Spleen (tissue), 11 donors: ENCODE data around the gene RANBP3. TPM values are rescaled to one million over a fixed set of nuclear protein-coding genes. Genes with fewer than 3 reads are reported as not detected.

Experiments used
- DNase-seq: peaks from one replicate; pipeline ENCODE4 v3.0.0-alpha.2; 2020
- H3K27ac ChIP-seq, 8 donors: fragments of 200-600 bp; sonication (generic) in 7 of 8; 1 replicate in 4 of 8; 2 replicates in 4 of 8; pipeline versions ENCODE4 v1.5.0 to v1.8.0; 2016 to 2021; ENCODE audit warnings: inconsistent platforms in 4 of 8, mild to moderate bottlenecking in 4 of 8, moderate library complexity in 1 of 8
- H3K27me3 ChIP-seq, 7 donors: fragments of 200-600 bp; sonication (generic) in 6 of 7; replicated peaks in 1 of 7; 1 replicate in 4 of 7; 2 replicates in 3 of 7; pipeline versions ENCODE4 v1.5.0 to v1.8.0; 2016 to 2021; ENCODE audit warnings: inconsistent platforms in 3 of 7, mild to moderate bottlenecking in 1 of 7
- H3K36me3 ChIP-seq, 6 donors: fragments of 200-600 bp; sonication (generic) in 5 of 6; 1 replicate in 4 of 6; 2 replicates in 2 of 6; pipeline versions ENCODE4 v1.5.0 to v1.8.0; 2016 to 2021; ENCODE audit warnings: inconsistent platforms in 2 of 6
- H3K4me1 ChIP-seq, 6 donors: fragments of 200-600 bp; sonication (generic) in 5 of 6; 1 replicate in 3 of 6; 2 replicates in 3 of 6; pipeline versions ENCODE4 v1.5.0 to v1.8.0; 2016 to 2021; ENCODE audit warnings: inconsistent platforms in 3 of 6
- H3K4me3 ChIP-seq, 8 donors: fragments of 200-600 bp; sonication (generic) in 7 of 8; 1 replicate in 4 of 8; 2 replicates in 4 of 8; pipeline versions ENCODE4 v1.5.0 to v1.8.0; 2016 to 2021; ENCODE audit warnings: inconsistent platforms in 4 of 8, mild to moderate bottlenecking in 4 of 8, moderate library complexity in 2 of 8
- H3K9me3 ChIP-seq, 8 donors: fragments of 200-600 bp; sonication (generic) in 7 of 8; 1 replicate in 4 of 8; 2 replicates in 4 of 8; pipeline versions ENCODE4 v1.5.0 to v1.8.0; 2016 to 2021; ENCODE audit warnings: inconsistent platforms in 4 of 8
- POLR2A ChIP-seq, 3 donors: fragments of 450-650 bp; IDR thresholded peaks; one replicate each; pipeline ENCODE4 v1.5.1; 2017; ENCODE audit warnings: antibody characterized with exemption in 3 of 3, mild to moderate bottlenecking in 1 of 3
- POLR2AphosphoS5 ChIP-seq, 3 donors: sonication (generic); formaldehyde crosslinking; IDR thresholded peaks; one replicate each; pipeline ENCODE4 v1.5.1; 2017; ENCODE audit warnings: antibody characterized with exemption in 3 of 3
- WGBS, 5 donors: extraction: QIAGEN DNeasy Blood & Tissue Kit in 3 of 5; methylation state at CpG; one replicate each; pipeline versions ENCODE4 v1.1.5 to v1.1.7; 2013 to 2018; 5-methylcytosine and 5-hydroxymethylcytosine counted together
- intact Hi-C: fragments of 100-400 bp; cut with DNase I; formaldehyde crosslinking; loops from one replicate; pipeline ENCODE4 v1.15.0; 2023; ENCODE audit warnings: low total_unique reads
- polyA plus RNA-seq, 3 donors: library from polyadenylated mRNA; stranded (reverse); fragments of 200-250 nt; gene quantifications; one replicate each; pipeline ENCODE4 v1.2.1, GENCODE V29; 2013
- total RNA-seq, 7 donors: library from RNA; depleted of rRNA in 3 of 7; stranded (reverse); fragments of >200 nt in 3 of 7; fragmentation: NEBNext Ultra II Directional in 4 of 7; extraction: Animal tissue kit (Norgen Biotek cat#: 25700) in 4 of 7; gene quantifications; one replicate each; pipeline versions ENCODE4 v1.1.0 to v1.2.1, GENCODE V29; 2016 to 2021
- TF ChIP-seq, protein P1 (sequence below), 11 experiments: fragments of 200-600 bp in 7 of 11; fragments of 450-650 bp in 4 of 11; sonication (generic) in 4 of 11; IDR thresholded peaks in 8 of 11; conservative IDR thresholded peaks in 3 of 11; 1 replicate in 7 of 11; 2 replicates in 4 of 11; pipeline versions ENCODE4 v1.4.0 to v1.8.0; 2016 to 2021; ENCODE audit warnings: antibody characterized with exemption in 11 of 11, inconsistent platforms in 4 of 11, mild to moderate bottlenecking in 1 of 11
- donor health status: healthy with polysubstance abuse.
- donor health status: DM: no; HTN: no; CAD: no; lungs with moderate emphysema.
- donor health status: DM: no; HTN: no; CAD: no.
- donor health status: Bipolar disorder and iron deficiency.
- donor health status: healthy.
- donor health status: DM: no; HTN: no; CAD: no.
- donor health status: DM: yes; HTN: yes; CAD: no.

The RANBP3 gene
- total and polyA plus RNA-seq, 10 donors: 27.5 to 92.9 (median 69.8) TPM

- Histone ChIP-seq H3K9me3 (no peaks in the 10 kb centered on the region), H3K4me3 (peak overlapping the region in 1 of 8 donors; percentile 38), H3K27me3 (no peaks in the 10 kb centered on the region), H3K36me3 (peaks cover 0 to 50% (median 0%) of the 10 kb centered on the region in 6 donors), H3K4me1 (peaks cover 66 to 100% (median 91%) of the 10 kb centered on the region in 6 donors), H3K27ac (peak overlapping the region in 7 of 8 donors; percentile 29 to 87 (median 52))
- TF ChIP-seq POLR2AphosphoS5 (IDR thresholded peaks at IDR 0.05) (peak in 1 of 3 donors; percentile 10), POLR2A (IDR thresholded peaks at IDR 0.05) (no peak)
- intact Hi-C loops: no loop called here
- 26 to 35% (median 33%) methylated on average over 17 of the region's 17 CpGs for WGBS, 5 donors
- no peak for DNase-seq
These were observed 24.2 kb downstream of the RANBP3 start for GRCh38 chr19:5953680-5954213.

DNA sequence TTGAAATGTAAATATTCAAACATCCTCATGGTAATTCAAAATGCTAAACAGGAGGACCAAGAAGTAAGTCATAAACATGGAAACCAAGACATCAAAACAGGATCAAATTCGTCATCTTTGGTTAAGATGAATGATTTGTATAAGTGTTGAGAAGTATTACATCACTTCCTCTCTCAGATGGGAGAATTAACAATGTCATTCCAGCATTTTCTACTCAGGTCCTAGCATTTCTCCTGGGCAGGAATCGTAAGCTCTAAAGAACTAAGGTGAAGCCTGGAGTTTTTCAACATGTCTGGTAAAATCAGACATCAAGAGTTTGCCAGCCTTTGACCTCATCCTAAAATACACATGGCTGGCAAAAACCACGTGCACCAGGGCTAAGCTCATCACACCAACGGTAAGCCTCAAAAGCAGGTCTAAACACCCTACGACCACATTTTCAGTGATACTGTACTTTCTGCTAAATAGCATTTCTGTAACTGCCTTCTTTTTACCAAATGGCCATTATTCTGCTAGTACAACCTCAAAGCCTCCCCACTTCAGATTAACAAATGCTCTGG lies 24.8 kb downstream of the RANBP3 start:
- peaks cover 0 to 48% (median 0%) of the 10 kb centered on the region in 6 donors for H3K36me3 ChIP-seq
- TF ChIP-seq POLR2A (IDR thresholded peaks at IDR 0.05) (no peak), POLR2AphosphoS5 (IDR thresholded peaks at IDR 0.05) (no peak)
- TF ChIP-seq, protein P1, sequence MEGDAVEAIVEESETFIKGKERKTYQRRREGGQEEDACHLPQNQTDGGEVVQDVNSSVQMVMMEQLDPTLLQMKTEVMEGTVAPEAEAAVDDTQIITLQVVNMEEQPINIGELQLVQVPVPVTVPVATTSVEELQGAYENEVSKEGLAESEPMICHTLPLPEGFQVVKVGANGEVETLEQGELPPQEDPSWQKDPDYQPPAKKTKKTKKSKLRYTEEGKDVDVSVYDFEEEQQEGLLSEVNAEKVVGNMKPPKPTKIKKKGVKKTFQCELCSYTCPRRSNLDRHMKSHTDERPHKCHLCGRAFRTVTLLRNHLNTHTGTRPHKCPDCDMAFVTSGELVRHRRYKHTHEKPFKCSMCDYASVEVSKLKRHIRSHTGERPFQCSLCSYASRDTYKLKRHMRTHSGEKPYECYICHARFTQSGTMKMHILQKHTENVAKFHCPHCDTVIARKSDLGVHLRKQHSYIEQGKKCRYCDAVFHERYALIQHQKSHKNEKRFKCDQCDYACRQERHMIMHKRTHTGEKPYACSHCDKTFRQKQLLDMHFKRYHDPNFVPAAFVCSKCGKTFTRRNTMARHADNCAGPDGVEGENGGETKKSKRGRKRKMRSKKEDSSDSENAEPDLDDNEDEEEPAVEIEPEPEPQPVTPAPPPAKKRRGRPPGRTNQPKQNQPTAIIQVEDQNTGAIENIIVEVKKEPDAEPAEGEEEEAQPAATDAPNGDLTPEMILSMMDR (IDR thresholded peaks at IDR 0.05 in 8 of 11, conservative IDR thresholded peaks at IDR 0.05 in 3 of 11): no peak
- WGBS, 5 donors: 50 to 60% (median 56%) methylated on average over 5 of the region's 5 CpGs
- no peaks in the 10 kb centered on the region for H3K9me3 ChIP-seq
- no peaks in the 10 kb centered on the region for H3K27me3 ChIP-seq
- no peak for DNase-seq
- H3K4me3 ChIP-seq: no peak overlapping the region
- peaks cover 62 to 100% (median 91%) of the 10 kb centered on the region in 6 donors for H3K4me1 ChIP-seq
- intact Hi-C loops: no loop called here
- peak overlapping the region in 6 of 8 donors; percentile 29 to 87 (median 68) for H3K27ac ChIP-seq

DNA sequence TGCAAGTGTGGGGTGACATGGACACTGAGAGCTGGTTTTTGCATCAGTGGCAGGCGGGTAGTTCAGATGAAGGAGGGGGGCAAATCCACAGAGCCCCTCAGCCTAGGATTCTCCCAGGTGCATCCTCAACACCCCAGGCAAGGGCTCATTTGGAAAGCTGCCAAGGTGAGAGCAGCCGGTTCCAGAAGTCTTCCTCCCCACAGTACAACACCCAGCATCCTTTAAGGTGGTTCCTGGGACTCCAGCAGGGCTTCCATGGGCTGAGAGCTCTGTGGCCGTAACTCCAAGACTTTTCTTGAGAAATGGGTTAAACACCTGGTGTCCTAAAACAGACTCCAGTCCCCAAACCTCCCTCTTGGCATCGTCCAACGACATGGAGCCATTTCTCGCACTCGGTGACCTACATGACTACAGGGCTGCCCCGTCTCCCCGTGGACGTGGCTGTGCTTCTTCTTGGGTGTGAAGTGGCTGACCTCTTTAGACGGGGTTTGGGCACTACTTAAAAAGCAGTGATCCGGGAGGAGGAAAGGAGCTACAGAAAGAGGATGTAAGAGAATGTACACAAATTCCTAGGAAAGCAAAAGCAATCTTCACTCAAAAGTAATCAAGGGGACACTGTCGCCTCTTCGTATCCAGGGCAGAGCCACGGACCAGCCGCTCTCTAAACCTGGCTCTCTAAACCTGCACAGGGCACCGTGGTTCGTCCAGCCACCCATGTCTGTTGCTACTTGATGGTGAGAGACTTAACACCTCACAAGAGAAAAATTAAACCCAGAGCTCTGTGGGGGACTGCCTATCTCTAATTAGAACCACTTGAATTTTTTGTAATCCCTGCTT lies 25.5 kb downstream of the RANBP3 start:
- peaks cover 62 to 100% (median 92%) of the 10 kb centered on the region in 6 donors for H3K4me1 ChIP-seq
- 76 to 83% (median 82%) methylated on average over 18 of the region's 18 CpGs for WGBS, 5 donors
- no peak for DNase-seq
- H3K36me3 ChIP-seq: peaks cover 0 to 41% (median 0%) of the 10 kb centered on the region in 6 donors
- peak overlapping the region in 5 of 8 donors; percentile 52 to 87 (median 84) for H3K27ac ChIP-seq
- no peak overlapping the region for H3K4me3 ChIP-seq
- no peaks in the 10 kb centered on the region for H3K9me3 ChIP-seq
- intact Hi-C loops: no loop called here
- TF ChIP-seq, protein P1 (IDR thresholded peaks at IDR 0.05 in 8 of 11, conservative IDR thresholded peaks at IDR 0.05 in 3 of 11): no peak
- no peak for TF ChIP-seq POLR2AphosphoS5 (IDR thresholded peaks at IDR 0.05)
- no peak for TF ChIP-seq POLR2A (IDR thresholded peaks at IDR 0.05)
- H3K27me3 ChIP-seq: no peaks in the 10 kb centered on the region

DNA sequence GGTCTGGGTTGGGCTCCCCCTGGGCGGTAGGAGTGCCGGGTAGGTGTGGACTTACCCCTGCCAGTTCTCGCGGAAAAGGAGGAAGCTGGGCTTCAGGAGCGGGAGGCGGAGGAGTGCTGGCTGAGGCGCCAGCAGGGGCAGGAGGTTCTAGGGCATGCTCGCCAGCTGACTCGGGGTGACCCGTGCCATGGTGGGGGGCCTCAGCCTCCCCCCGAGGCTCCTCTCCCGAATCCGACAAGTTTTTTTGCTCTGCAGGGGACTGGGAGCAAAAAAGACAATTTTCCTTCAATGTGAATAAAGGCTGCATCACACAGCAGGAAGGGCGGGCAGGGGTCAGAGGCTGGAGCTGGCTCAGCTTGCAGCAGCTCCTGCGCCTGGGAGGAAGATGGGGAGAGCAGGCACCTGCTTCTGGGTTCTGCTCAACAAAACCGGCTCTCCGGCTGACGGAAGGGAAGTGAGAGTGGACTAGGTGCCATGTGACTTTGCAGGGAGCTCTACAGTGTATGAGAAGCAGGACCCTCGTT lies 26.5 kb downstream of the RANBP3 start:
- no peaks in the 10 kb centered on the region for H3K27me3 ChIP-seq
- peaks cover 0 to 32% (median 0%) of the 10 kb centered on the region in 6 donors for H3K36me3 ChIP-seq
- peaks cover 65 to 100% (median 99%) of the 10 kb centered on the region in 6 donors for H3K4me1 ChIP-seq
- intact Hi-C loops: no loop called here
- peak overlapping the region in 6 of 8 donors; percentile 39 to 87 (median 72) for H3K27ac ChIP-seq
- peak; percentile 85 for DNase-seq
- 22 to 39% (median 26%) methylated on average over 12 to 19 of the region's 19 CpGs for WGBS, 5 donors
- H3K4me3 ChIP-seq: peak overlapping the region in 1 of 8 donors; percentile 32
- H3K9me3 ChIP-seq: no peaks in the 10 kb centered on the region
- TF ChIP-seq, protein P1 (IDR thresholded peaks at IDR 0.05 in 8 of 11, conservative IDR thresholded peaks at IDR 0.05 in 3 of 11): no peak
- TF ChIP-seq POLR2AphosphoS5 (IDR thresholded peaks at IDR 0.05): peak in 2 of 3 donors; percentile 59 to 61
